Measurements from ENCODE around the gene ZNF41.

GRCh38 chrX:47518144-47518543, 35.1 kb upstream of the ZNF41 start:
- TF ChIP-seq CTCF (IDR thresholded peaks at IDR 0.05) (no peak), POLR2AphosphoS5 (IDR thresholded peaks at IDR 0.05; ENCODE audit: low read depth, low read length) (no peak), SIN3A (IDR thresholded peaks at IDR 0.05; ENCODE audit: borderline replicate concordance, insufficient read depth, low read depth, low read length) (no peak), TCF7L2 (IDR thresholded peaks at IDR 0.05; ENCODE audit: low read depth, low read length) (no peak), REST (IDR thresholded peaks at IDR 0.05; ENCODE audit: insufficient read depth in 1 of 2, low read depth in 2 of 2, low read length in 1 of 2) (no peak)
